H1 (cell line): ENCODE data around the gene PIEZO1. TPM values are rescaled to one million over a fixed set of nuclear protein-coding genes. Genes with fewer than 3 reads are reported as not detected.
"Not testable (repeated sequence)": the region's sequence is repeated elsewhere in the genome, so short reads cannot be mapped to it uniquely, and the experiment has no call there.

Source experiments
- CTCF ChIA-PET: fragments of 300-600 bp; sonication (Branson Sonifier 250); formaldehyde crosslinking; loops from one replicate; lab custom pipeline; 2021; ENCODE audit not compliant: partially characterized antibody; lab: Charles Lee
- POLR2A ChIA-PET: fragments of 300-600 bp; sonication (Branson Sonifier 250); formaldehyde crosslinking; loops from one replicate; lab custom pipeline; 2021; ENCODE audit warnings: inconsistent platforms; ENCODE audit not compliant: partially characterized antibody; lab: Charles Lee
- DNase-seq, 2 experiments: peaks; one replicate each; pipeline versions ENCODE4 v3.0.0 to v3.0.0-alpha.2; 2010 to 2022; ENCODE audit warnings: low spot score in 2 of 2, low read depth in 1 of 2, mixed read lengths in 1 of 2
- FAIRE-seq: peaks from 2 replicates; lab custom pipeline; 2011; peaks lifted over from hg19 to GRCh38; lab: Jason Lieb, UNC
- H2AFZ ChIP-seq: 2 replicates; pipeline ENCODE4 v1.8.1; 2012; ENCODE audit warnings: low read length, inconsistent platforms
- H2AK5ac ChIP-seq: 2 replicates; pipeline ENCODE4 v1.6.1; 2013; ENCODE audit warnings: low read depth, low read length
- H2BK120ac ChIP-seq: replicated peaks from 2 replicates; pipeline ENCODE3; 2013; ENCODE audit warnings: low read depth, low read length, inconsistent platforms
- H2BK12ac ChIP-seq: 2 replicates; pipeline ENCODE4 v1.6.1; 2013; ENCODE audit warnings: low read depth, low read length
- H2BK15ac ChIP-seq: 2 replicates; pipeline ENCODE4 v1.6.1; 2013; ENCODE audit warnings: low read length
- H2BK20ac ChIP-seq: 2 replicates; pipeline ENCODE4 v1.6.1; 2013; ENCODE audit warnings: low read length
- H2BK5ac ChIP-seq: 2 replicates; pipeline ENCODE4 v1.6.1; 2013; ENCODE audit warnings: low read depth, low read length
- H3K14ac ChIP-seq: 2 replicates; pipeline ENCODE4 v1.6.1; 2013; ENCODE audit warnings: inconsistent platforms; ENCODE audit not compliant: insufficient read length
- H3K18ac ChIP-seq: 2 replicates; pipeline ENCODE4 v1.6.1; 2013; ENCODE audit warnings: low read length; ENCODE audit errors: extremely low read depth
- H3K23ac ChIP-seq: 2 replicates; pipeline ENCODE4 v1.6.1; 2013; ENCODE audit warnings: inconsistent platforms; ENCODE audit not compliant: insufficient read length
- H3K23me2 ChIP-seq: 2 replicates; pipeline ENCODE4 v1.6.1; 2013; ENCODE audit warnings: low read depth, low read length
- H3K27ac ChIP-seq: 2 replicates; pipeline ENCODE4 v1.6.1; 2011; ENCODE audit warnings: low read depth, low read length, inconsistent platforms
- H3K27me3 ChIP-seq, 4 experiments: replicated peaks in 1 of 4; 1 replicate in 1 of 4; 2 replicates in 3 of 4; pipeline versions ENCODE4 v1.6.1 to v1.8.1; 2011 to 2013; ENCODE audit warnings: low read length in 3 of 4, mild to moderate bottlenecking in 3 of 4, inconsistent platforms in 2 of 4, mixed read lengths in 2 of 4, moderate library complexity in 1 of 4; ENCODE audit not compliant: control insufficient read depth in 3 of 4, insufficient read depth in 3 of 4; ENCODE audit errors: extremely low read depth in 1 of 4
- H3K36me3 ChIP-seq, 4 experiments: 2 replicates each; pipeline versions ENCODE4 v1.6.1 to v1.8.1; 2011 to 2013; ENCODE audit warnings: mild to moderate bottlenecking in 4 of 4, low read length in 3 of 4, moderate library complexity in 2 of 4, control low read depth in 1 of 4, inconsistent platforms in 1 of 4; ENCODE audit not compliant: insufficient read depth in 4 of 4, control insufficient read depth in 2 of 4
- H3K4ac ChIP-seq: replicated peaks from 2 replicates; pipeline ENCODE3; 2013; ENCODE audit warnings: low read length, low read depth, mixed read lengths, inconsistent platforms; ENCODE audit not compliant: insufficient read length
- H3K4me1 ChIP-seq, 4 experiments: replicated peaks in 1 of 4; 1 replicate in 1 of 4; 2 replicates in 3 of 4; pipeline versions ENCODE4 v1.6.1 to v1.8.1; 2011 to 2013; ENCODE audit warnings: low read length in 3 of 4, inconsistent platforms in 2 of 4, mixed read lengths in 1 of 4; ENCODE audit not compliant: insufficient read depth in 4 of 4, control insufficient read depth in 3 of 4
- H3K4me2 ChIP-seq, 2 experiments: 2 replicates each; pipeline versions ENCODE4 v1.6.1 to v1.8.1; 2011 to 2013; ENCODE audit warnings: low read depth in 2 of 2, low read length in 2 of 2, control low read depth in 1 of 2, inconsistent platforms in 1 of 2, mild to moderate bottlenecking in 1 of 2; ENCODE audit not compliant: insufficient read depth in 1 of 2
- H3K4me3 ChIP-seq, 4 experiments: fragments of 200-600, 300-600 bp in 1 of 4; sonication (generic), shearing (Covaris generic), sonication (Bioruptor Twin) in 1 of 4; 2 replicates each; pipeline versions ENCODE4 v1.5.1 to v1.8.1; 2011 to 2016; ENCODE audit warnings: low read length in 4 of 4, low read depth in 3 of 4, control low read depth in 2 of 4, inconsistent platforms in 2 of 4, mild to moderate bottlenecking in 2 of 4, mixed read lengths in 1 of 4, moderate library complexity in 1 of 4; ENCODE audit not compliant: insufficient read depth in 2 of 4; ENCODE audit errors: extremely low read depth in 1 of 4
- H3K56ac ChIP-seq: replicated peaks from 2 replicates; pipeline ENCODE3; 2013; ENCODE audit warnings: low read depth, mild to moderate bottlenecking, mixed read lengths, low read length, inconsistent platforms; ENCODE audit not compliant: insufficient read length
- H3K79me1 ChIP-seq: 2 replicates; pipeline ENCODE4 v1.6.1; 2013; ENCODE audit warnings: low read depth, low read length, control low read depth
- H3K79me2 ChIP-seq, 2 experiments: 2 replicates each; pipeline versions ENCODE4 v1.6.1 to v1.8.1; 2012 to 2013; ENCODE audit warnings: low read length in 2 of 2, mild to moderate bottlenecking in 2 of 2, inconsistent platforms in 1 of 2; ENCODE audit not compliant: insufficient read depth in 2 of 2, control insufficient read depth in 1 of 2
- H3K9ac ChIP-seq, 4 experiments: replicated peaks in 1 of 4; 1 replicate in 1 of 4; 2 replicates in 3 of 4; pipeline versions ENCODE4 v1.6.1 to v1.8.1; 2011 to 2013; ENCODE audit warnings: low read depth in 3 of 4, low read length in 3 of 4, control low read depth in 2 of 4, mild to moderate bottlenecking in 2 of 4, moderate library complexity in 2 of 4, inconsistent platforms in 1 of 4; ENCODE audit errors: extremely low read depth in 1 of 4
- H3K9me3 ChIP-seq, 2 experiments: 2 replicates each; pipeline versions ENCODE4 v1.6.1 to v1.8.1; 2012 to 2013; ENCODE audit warnings: mild to moderate bottlenecking in 2 of 2, moderate library complexity in 2 of 2, control low read depth in 1 of 2, inconsistent platforms in 1 of 2, low read depth in 1 of 2, low read length in 1 of 2, mixed read lengths in 1 of 2; ENCODE audit not compliant: insufficient read depth in 2 of 2
- H4K20me1 ChIP-seq, 2 experiments: replicated peaks in 1 of 2; 2 replicates each; pipeline versions ENCODE3 to v1.8.1; 2011 to 2013; ENCODE audit warnings: inconsistent platforms in 2 of 2, low read length in 2 of 2, mild to moderate bottlenecking in 1 of 2; ENCODE audit not compliant: insufficient read depth in 2 of 2, control insufficient read depth in 1 of 2
- H4K5ac ChIP-seq: 2 replicates; pipeline ENCODE4 v1.6.1; 2013; ENCODE audit warnings: low read length, low read depth, mixed read lengths, inconsistent platforms; ENCODE audit not compliant: insufficient read length
- H4K8ac ChIP-seq: 2 replicates; pipeline ENCODE4 v1.8.0; 2013; ENCODE audit warnings: mild to moderate bottlenecking, moderate library complexity, low read length, inconsistent platforms; ENCODE audit not compliant: insufficient read depth; ENCODE audit errors: extremely low read depth
- H4K91ac ChIP-seq: replicated peaks from 2 replicates; pipeline ENCODE3; 2013; ENCODE audit warnings: low read length, mixed read lengths, inconsistent platforms; ENCODE audit not compliant: insufficient read length
- CBX5 ChIP-seq: fragments of 300-800, 300-1000 bp; sonication (generic); IDR thresholded peaks from 2 replicates; pipeline ENCODE4 v1.7.1; 2016; ENCODE audit warnings: antibody characterized with exemption, low read length, low read depth
- EZH2 ChIP-seq: fragments of 200-600 bp; sonication (generic); IDR thresholded peaks from 2 replicates; pipeline ENCODE4 v1.7.1; 2012; ENCODE audit warnings: low read depth, mild to moderate bottlenecking, moderate library complexity, low read length, inconsistent platforms; ENCODE audit not compliant: severe bottlenecking
- ZNF274 ChIP-seq: IDR thresholded peaks from 2 replicates; pipeline ENCODE4 v1.7.0; 2012; ENCODE audit warnings: low read length, borderline replicate concordance; ENCODE audit errors: extremely low read depth
- WGBS, 2 experiments: shearing (Covaris generic) in 1 of 2; methylation state at CpG; one replicate each; pipeline versions ENCODE4 v1.1.6 to v1.1.7; 2013 to 2015; ENCODE audit warnings: low lambda C conversion rate in 2 of 2, mixed read lengths in 2 of 2, inconsistent platforms in 1 of 2, low coverage in 1 of 2, missing lambda C conversion rate in 1 of 2; ENCODE audit not compliant: insufficient replicate concordance in 2 of 2, insufficient coverage in 1 of 2, insufficient read length in 1 of 2; ENCODE audit errors: extremely low coverage in 1 of 2, missing lambda C conversion rate in 1 of 2; 5-methylcytosine and 5-hydroxymethylcytosine counted together
- polyA plus RNA-seq, 7 experiments: library from polyadenylated mRNA; depleted of rRNA in 3 of 7; stranded (reverse) in 5 of 7; unstranded in 2 of 7; fragments of >200 nt in 5 of 7; fragments of 200-250 nt in 2 of 7; gene quantifications; 1 replicate in 5 of 7; 2 replicates in 1 of 7; 4 replicates in 1 of 7; pipeline versions ENCODE4 v1.2.1 to v1.2.3, GENCODE V29; 2011 to 2013; ENCODE audit warnings: missing spikeins in 2 of 7, mixed read lengths in 2 of 7
- total RNA-seq: library from RNA; stranded (reverse); fragmentation: NEBNext Ultra II Directional; extraction: Animal tissue kit (Norgen Biotek cat#: 25700); gene quantifications from 2 replicates; pipeline ENCODE4 v1.2.1, GENCODE V29; 2021

The PIEZO1 gene
- total and polyA plus RNA-seq, 2 of the 8 experiments (the other 6 are each of a cell fraction or from before 2014, with no cell fraction given), result 42.3 to 67.5 TPM

DNA sequence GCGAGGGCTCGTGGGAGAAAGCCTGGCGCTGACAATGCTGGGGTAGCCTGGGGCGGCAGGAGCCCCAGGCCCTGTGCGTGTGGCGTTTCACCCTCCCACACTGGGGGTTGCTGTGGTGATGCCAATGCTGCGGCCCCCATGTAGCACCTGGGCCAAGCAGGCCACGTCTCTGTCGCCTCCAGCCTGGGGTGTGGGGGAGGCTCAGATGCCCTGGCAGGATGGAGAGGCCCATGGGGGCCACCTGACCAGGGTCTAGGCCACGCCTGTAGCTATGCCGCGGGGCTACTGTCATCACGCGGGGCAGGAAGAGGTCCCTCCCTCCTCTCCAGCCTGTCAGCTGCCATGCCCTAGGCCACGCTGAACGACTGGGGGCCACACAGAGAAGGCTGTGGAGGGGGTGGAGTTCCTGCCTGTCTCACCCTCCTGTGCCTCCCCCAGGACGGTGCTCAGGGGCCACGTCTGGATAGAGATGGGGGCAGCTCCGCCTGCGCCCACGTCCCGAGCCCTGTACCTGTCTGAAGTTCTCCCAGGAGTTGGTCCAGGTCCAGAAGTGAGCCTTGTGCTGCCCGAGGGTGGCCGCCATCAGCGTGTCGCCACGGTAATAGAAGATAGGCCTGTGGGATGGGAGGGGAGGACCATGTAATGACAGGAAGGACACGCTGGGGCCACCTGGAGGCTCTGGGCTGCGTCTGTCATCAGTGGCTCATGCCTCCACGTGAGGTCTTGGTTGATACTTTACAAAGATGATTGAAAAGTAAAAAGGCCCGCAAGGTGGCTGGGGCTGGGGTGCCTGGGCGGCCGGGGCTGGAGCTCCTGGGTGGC, 39.4 kb upstream of the PIEZO1 start (continued):
- TF ChIP-seq CBX5 (no peak), EZH2 (no peak), ZNF274 (no peak)
- TF ChIP-seq, all 59 proteins: peak for 0

DNA sequence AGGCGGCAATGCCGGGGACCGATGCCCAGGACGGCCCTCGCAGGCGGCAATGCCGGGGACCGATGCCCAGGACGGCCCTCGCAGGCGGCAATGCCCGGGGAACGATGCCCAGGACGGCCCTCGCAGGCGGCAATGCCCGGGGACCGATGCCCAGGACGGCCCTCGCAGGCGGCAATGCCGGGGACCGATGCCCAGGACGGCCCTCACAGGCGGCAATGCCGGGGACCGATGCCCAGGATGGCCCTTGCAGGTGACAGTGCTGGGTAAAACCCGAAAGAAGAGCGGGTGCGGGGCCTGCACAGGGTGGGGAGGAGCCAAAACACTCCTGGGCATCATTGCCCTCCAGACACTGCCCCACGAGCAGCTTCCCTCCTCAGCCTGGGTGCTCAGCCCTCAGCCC, 38.6 kb upstream of the PIEZO1 start:
- not testable (repeated sequence) for H2AFZ ChIP-seq, H3K23me2 ChIP-seq, H2BK15ac ChIP-seq, DNase-seq, H3K14ac ChIP-seq, H3K23ac ChIP-seq, H3K27me3 ChIP-seq, H3K4me2 ChIP-seq, FAIRE-seq, H3K9me3 ChIP-seq, H3K79me2 ChIP-seq, H4K8ac ChIP-seq, H3K27ac ChIP-seq, H3K4ac ChIP-seq, H2BK12ac ChIP-seq, H3K9ac ChIP-seq, H4K91ac ChIP-seq, H2BK20ac ChIP-seq, H3K4me1 ChIP-seq, H2AK5ac ChIP-seq, H4K20me1 ChIP-seq, H3K36me3 ChIP-seq, H3K4me3 ChIP-seq, H3K18ac ChIP-seq, H2BK5ac ChIP-seq, H4K5ac ChIP-seq, H2BK120ac ChIP-seq, H3K56ac ChIP-seq, H3K79me1 ChIP-seq
- 94% methylated on average over 13 of the region's 31 CpGs; no CpG with 5 or more reads in 1 of the 2 experiments for WGBS, 2 experiments
- ChIA-PET CTCF (interaction anchor here (1.0 to 1.6 kb wide), 2 partner anchors 9 to 30 kb away, joined by 3 read pairs; no protein-coding TSS in a partner anchor), POLR2A (interaction anchor here (9.0 kb wide), 1 partner anchor 14 kb away, joined by 77 read pairs; the partner anchor contains the start of gene APRT)
